Measurements from ENCODE around the gene TNFSF18.

Gene TNFSF18

DNA sequence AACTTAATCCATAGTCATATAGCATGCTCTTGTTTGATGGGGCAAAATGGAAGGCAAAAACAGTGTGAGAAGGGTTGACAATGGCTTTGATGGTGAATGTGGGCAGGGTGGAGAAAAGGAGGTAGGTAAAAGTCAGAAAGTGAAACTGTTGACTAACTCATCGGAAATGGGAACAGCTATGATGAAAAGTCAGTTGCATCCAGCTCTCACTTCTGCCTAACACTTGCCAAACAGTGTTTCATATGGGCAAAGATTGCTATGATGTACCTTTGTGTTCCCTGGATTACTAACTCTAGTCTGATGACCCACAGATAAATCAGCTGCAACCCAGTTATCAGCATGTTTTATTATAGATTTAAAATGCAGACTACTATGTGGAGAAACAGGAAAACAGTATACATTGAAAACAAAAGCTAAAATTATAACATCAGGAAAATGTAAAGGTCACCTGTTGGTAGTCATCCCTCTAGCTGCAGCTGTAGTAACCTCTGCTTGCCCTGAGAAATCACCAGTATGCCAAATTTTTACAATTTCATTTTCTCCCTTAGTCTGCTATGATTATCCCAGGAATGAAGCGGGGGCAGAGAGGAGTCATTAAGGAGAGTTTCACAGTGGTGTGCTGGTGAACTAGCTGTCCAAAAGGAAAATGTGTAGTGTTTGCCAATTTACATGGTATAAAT, 11.7 kb downstream of the TNFSF18 start:
- no peak for DNase-seq

GRCh38 chr1:173024543-173024942, 26.2 kb downstream of the TNFSF18 start:
- DNase-seq, result no peak

GRCh38 chr1:173023343-173023742, 27.4 kb downstream of the TNFSF18 start:
- DNase-seq, result no peak

- DNase-seq, result no peak
Observed at GRCh38 chr1:173020138-173020750, 30.5 kb downstream of the TNFSF18 start.

GRCh38 chr1:173017792-173018191, 32.9 kb downstream of the TNFSF18 start:
- no peak for DNase-seq

DNA sequence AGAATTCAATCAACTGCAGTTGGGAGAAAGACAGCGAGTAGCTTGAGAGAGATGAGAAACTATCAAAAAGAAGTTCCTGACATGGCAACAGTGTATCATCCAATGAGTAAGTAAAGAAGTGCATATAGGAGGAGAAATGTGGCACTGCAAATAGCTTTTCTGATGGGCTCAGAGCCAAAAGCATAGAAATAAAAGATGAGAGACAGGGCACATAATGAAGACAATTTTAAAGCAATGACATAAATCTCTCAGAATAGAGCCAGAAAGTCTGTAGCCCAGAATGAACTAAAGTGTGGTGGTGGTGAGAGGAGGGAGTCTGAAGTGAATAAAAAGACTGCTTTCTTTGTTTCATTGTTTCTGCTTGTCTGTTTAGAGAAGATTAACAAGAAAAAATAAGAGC, 34.3 kb downstream of the TNFSF18 start:
- no peak for DNase-seq

GRCh38 chr1:173015629-173016028, 35.1 kb downstream of the TNFSF18 start:
- no peak for DNase-seq

DNA sequence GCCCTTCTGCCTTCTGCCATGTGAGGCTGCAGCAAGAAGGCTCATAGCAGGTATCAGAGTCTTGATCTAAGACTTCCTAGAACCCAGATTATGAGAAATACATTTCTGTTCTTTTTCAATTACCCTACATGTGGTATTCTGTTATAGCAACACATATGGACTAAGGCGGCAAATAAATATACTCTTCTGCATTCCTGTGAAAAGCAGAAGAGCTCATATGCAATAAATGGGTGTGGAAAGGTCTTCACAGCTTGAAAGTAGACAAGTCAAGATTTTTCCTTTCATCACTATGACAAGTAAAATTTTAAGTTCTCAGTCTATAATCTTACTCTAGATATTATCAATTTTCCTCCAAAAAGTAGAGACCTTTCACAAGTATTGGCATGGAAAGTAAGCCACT, 36.6 kb downstream of the TNFSF18 start:
- DNase-seq, result no peak

DNA sequence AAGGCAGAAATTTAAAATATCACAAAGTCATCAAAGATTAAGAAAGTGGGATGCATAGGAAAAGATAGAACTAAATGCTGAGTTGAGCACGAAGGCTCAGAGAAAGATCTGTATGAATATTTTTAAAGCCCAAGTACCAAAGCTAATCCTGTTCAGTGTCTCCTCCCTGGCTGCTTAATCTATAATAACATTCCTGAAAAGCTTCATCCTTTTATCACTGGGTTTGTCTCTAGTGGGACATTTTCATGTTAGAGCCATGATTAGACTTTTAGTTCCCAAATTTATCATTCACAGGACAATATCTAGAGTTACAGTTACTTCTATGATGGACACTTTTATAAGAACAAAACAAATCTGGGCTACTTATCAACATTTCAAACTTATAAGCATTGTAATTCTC, 38.6 kb downstream of the TNFSF18 start:
- DNase-seq, result no peak

DNA sequence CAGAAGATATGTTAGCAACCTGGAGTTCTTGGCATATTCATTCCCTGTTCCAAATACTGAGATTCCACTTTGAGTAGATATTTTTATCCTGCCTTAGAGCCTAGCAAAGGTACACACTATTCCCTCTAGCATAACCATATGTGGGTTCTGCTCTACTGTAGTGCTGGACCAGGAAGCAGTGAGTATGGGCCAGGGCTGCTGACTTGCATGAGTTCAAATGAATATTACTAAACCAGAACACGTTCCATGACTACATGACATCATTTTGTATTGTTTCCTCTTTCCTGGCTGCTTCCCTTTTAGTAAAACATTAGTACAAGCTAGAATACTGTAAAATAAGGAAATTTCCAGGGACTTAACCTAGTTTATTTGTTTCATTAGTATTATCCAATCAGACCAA, 41.1 kb downstream of the TNFSF18 start:
- no peak for DNase-seq

DNA sequence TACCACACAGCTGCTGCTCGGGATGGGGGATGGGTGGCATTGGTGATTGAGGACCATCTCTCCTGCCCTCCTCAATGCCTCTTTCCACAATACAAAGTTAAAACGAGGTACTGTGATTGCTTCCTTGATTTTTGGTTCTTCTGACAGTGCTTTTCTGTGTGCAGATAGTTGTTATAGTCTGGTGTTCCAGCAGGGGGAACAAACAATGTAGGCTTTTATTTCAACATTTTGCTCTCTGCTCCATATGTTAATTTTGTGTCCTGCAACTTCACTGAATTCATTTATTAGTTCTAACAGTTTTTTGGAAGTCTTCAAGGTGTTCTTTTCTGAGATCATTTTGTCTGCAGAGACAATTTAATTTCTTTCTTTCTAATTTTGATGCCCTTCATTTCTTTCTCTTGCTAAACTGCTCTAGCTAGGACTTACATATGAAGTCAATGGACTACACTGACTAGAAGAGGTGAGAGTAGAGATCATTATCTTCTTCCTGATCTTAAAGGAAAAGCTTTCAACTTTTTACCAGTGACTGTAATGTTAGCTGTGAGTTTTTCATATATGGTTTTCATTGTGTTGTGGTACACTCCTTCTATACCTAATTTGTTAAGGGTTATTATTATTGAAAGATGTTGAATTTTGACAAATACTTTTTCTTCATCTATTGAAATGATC, 45.4 kb downstream of the TNFSF18 start:
- no peak for DNase-seq

DNA sequence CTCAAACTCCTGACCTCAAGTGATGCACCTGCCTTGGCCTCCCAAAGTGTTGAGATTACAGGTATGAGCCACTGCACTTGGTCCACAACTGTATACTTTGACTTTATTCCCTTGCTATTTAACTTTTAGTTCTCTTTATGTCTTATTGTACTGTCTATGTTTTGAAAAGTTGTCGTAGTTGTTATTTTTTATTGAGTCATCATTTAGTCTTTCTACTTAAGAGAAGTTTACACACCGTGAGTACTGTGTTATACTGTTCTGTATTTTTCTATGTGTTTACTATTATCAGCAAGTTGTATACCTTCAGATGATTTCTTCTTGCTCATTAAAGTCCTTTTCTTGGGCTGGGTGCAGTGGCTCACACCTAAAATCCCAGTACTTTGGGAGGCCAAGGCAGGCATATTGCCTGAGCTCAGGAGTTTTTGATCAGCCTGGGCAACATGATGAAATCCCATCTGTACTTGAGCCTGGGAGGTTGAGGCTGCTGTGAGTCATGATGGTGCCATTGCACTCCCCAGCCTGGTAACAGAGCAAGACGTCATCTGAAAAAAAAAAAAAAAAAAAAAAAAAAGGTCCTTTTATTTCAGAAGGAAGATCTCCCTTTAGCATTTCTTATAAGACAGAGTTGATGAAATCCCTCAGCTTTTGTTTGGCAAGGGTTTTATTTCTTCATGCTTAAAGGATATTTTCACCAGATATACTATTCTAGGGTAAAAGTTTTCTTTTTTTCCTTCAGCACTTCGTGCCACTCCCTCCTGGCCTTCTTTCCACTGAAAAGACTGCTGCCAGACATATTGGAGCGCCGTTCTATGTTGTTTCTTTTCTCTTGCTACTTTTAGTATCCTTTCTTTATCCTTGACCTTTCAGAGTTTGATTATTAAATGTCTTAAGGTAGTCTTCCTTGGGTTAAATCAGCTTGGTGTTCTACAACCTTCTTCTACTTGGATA, 47.6 kb downstream of the TNFSF18 start:
- no peak for DNase-seq

DNA sequence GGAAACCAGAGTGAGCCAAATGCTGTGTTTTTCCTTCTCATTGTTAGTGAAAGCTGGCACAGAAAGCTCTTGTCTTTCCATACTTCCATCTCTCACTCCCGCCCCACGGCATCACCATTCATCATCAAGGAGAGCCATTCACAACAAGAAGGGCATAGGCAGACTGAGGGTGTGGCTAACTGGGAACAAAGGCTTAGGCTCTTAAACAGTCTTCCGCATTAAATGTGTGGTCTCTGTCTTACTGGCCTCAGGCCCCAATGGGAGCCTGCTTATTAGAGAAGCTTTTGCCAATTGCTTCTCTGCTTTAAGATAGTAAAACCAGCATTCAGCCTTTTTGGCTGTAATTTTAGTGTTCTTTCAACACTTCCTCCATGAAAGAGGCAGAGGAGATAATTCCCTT, 51.4 kb downstream of the TNFSF18 start:
- DNase-seq, result no peak

- DNase-seq, result no peak
Observed at GRCh38 chr1:172997941-172998361, 52.8 kb downstream of the TNFSF18 start.

- DNase-seq, result no peak
Observed at GRCh38 chr1:172993640-172994039, 57.1 kb downstream of the TNFSF18 start.

- no peak for DNase-seq
Observed at GRCh38 chr1:172991674-172992400, 58.9 kb downstream of the TNFSF18 start.

DNA sequence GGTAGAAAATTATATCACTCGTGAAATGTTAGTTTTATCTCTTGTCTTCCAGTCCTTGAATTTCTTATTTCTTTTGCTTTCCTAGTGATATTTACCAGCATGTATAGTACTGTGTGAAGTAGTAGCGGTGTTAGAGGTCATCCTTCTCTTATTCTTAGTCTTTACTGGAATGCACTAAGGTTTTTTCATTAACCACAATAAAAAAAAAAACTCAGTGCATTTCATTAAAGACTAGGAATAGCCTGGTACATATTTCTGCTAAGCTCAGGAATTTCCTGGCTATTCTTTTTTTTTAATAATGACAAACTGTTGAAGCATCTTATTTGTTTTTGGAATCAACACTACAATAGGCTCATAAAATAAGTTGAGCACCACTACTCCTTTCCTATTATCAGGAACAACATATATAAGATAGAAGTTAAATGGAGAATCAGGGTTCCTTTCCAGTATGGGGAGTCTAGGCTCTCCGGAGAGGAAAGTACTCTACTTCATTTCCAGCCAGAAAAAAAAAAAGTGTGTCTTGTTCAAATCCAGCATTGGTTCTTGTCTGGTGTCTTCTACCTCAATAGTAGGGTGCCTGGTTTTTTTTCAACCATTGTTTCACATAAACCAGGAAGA, 60.0 kb downstream of the TNFSF18 start:
- DNase-seq, result no peak
